OCI-M1 (cell line): Measurements from ENCODE around the gene PTMS.

ENCODE experiments used
- DNase-seq: peaks from one replicate; lab custom pipeline; 2025; lab: John Stamatoyannopoulos, UW

PTMS gene

DNA sequence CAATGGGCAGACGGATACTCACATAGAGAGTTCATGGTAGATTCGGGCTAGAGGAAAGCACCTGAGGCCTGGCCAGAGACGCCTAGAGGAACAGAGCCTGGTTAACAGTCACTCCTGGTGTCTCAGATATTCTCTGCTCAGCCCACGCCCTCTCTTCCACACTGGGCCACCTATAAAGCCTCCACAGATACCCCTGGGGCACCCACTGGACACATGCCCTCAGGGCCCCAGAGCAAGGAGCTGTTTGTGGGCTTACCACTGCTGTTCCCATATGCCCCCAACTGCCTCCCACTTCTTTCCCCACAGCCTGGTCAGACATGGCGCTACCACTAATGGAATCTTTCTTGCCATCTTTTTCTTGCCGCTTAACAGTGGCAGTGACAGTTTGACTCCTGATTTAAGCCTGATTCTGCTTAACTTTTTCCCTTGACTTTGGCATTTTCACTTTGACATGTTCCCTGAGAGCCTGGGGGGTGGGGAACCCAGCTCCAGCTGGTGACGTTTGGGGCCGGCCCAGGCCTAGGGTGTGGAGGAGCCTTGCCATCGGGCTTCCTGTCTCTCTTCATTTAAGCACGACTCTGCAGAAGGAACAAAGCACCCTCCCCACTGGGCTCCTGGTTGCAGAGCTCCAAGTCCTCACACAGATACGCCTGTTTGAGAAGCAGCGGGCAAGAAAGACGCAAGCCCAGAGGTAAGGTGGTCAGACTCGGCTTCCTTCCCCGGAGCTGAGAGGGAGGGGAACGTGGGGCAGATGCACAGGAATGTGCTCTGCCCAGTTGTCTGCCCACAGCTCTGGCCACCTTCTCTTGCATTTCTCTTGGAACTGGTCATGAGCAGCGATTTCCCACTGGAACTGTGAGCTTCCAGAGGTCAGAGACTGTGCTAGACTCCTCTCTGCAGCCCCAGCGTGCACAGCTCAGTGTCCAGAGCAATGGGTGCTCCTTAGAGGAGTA lies 23.1 kb downstream of the PTMS start, which contains the start of gene CD4:
Gene CD4 (plus strand): TSS at position 557 of the 953 bp plus-strand sequence. CDS start 10,611 bp downstream, outside the sequence.
- DNase-seq: peak; percentile 72

GRCh38 chr12:6790496-6791150 lies 24.5 kb downstream of the PTMS start:
- DNase-seq: peak; percentile 50

DNA sequence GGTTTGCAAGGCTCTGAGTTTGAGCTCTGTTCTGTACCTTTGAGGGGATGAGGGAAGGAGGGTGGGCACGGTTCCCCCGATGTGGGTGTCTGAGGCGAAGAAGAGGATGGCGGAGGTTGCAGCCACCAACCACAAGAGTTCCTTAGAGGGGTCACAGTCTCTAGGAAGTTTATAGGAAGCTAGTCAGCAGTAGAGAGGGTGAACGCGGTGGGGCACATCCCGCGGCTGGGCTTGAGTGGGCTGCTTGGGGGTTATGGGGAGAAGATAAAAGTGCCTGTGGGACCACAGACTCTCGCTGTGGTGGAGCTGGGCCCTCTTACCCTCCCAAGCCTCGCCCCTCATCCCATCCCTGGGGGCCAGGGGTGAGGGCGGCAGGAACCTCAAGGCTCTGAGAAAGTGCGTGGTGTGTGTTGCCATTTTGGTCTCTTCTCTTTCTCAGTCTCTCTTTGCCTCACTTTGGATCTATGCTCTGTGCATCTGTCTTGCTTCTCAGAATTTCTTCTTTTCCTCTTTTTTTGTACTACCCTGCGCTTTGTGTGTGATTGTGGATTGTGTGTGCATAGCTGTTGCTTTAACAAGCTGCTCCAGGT lies 25.9 kb downstream of the PTMS start:
- no peak for DNase-seq

DNA sequence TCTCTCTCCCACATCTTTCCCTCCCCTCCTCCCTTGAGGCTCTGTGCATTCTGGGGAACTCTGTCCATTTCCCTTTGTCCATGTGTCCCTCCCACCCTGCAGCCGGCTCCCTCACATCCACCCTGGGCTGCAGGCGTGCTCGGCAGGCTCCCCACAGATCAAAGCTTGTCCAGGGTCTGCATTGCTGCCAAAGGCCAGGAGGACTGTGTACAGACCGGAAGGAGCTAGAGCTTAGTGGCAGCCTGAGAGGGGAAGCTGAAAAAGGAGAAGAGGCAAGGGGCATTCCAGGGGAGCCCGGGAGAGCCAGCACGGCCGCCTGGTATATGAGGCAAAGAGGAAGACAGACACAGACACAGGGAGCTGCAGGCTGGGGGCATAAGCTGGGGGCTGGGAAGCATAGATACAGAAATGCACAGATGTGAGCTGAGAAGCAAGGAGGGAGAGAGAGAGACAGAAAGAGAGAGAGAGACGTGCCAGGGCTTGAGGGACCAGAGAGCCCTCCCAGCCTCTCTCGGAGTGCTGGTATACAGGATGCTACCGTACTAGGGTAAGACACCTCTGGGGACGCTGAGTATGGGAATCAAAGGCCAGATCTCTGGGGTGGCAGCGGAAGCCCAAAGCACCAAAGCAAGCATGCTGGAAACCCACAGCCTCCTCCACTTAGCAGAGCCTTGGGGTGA lies 26.5 kb downstream of the PTMS start:
- DNase-seq: peak; percentile 19

- DNase-seq: no peak
These were observed 28.9 kb downstream of the PTMS start for GRCh38 chr12:6795088-6795487.

GRCh38 chr12:6796576-6796975 lies 30.4 kb downstream of the PTMS start:
- DNase-seq: no peak

- no peak for DNase-seq
These were observed 33.0 kb downstream of the PTMS start for GRCh38 chr12:6799147-6799546.

DNA sequence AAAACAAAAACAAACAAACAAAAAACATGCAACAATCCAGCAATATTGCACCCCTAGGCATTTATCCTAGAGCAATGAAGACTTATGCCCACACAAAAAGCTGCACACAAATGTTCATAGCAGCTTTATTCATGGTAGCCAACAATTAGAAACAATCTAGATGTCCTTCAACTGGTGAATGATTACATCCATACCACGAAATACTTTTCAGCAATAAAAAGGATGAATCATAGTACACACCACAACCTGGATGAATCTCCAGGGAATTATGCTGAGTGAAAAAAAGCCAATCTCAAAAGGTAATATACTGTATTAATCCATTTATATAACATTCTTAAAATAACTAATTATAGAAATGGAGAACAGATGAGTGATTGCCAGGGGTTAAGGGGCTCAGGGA lies 41.0 kb downstream of the PTMS start:
- DNase-seq: no peak

GRCh38 chr12:6809056-6809455 lies 42.9 kb downstream of the PTMS start:
- DNase-seq: no peak

DNA sequence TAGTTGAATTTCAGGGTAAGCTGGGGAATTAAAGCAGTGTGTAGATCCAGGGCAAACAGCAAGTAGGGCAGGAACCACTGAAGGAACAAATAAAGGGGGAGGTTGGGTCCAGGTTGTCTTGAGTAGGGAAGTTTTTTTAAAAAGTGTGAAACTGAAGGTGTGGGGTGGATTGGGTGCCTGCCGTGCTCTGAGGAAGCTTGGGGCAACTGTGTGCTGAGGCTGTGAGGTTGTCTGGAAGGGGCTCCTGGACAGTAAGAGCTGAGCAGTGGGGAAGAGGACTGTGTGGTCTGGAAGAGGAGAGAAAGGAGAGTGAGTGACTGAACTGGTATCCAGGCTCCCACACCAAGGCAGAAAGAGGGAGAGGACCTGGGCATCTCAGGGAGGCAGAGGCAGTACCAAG lies 44.6 kb downstream of the PTMS start:
- DNase-seq: no peak

GRCh38 chr12:6813363-6813762 lies 47.2 kb downstream of the PTMS start:
- DNase-seq: no peak

GRCh38 chr12:6816598-6816997 lies 50.4 kb downstream of the PTMS start:
- no peak for DNase-seq

GRCh38 chr12:6817098-6817497 lies 50.9 kb downstream of the PTMS start:
- no peak for DNase-seq

DNA sequence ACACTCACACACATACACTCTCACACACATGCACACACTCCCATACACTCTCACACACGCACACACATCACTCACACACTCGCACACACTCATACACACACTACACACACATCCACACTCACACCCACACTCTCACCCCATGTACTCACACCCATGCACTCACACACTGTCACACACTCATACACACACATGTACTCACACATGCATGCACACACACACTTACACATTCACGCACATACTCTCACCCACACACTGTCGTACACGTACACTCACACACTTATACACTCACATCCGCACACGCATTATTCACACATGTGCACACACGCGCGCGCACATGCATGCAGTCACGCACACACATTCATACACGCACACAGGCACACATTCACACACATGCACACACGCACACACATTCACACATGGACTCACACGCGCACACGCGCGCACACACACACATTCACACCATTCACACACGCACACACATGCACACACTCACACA lies 51.5 kb downstream of the PTMS start:
- no peak for DNase-seq

DNA sequence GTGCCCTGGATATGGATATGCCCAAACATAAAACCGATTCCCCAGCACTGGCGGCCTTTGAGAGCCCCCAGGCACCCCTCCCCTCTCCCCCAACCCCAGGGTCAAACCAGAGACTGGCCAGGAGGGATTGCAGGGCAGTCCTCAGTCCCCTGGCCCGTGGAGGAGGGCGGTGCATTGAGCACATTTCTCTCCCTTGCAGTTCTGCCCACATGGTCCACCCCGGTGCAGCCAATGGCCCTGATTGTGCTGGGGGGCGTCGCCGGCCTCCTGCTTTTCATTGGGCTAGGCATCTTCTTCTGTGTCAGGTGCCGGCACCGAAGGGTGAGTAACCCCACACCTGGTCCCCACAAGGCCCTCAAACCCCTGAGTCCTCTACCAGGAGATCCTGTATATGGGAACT lies 52.1 kb downstream of the PTMS start:
- no peak for DNase-seq

GRCh38 chr12:6818645-6819044 lies 52.5 kb downstream of the PTMS start:
- no peak for DNase-seq

DNA sequence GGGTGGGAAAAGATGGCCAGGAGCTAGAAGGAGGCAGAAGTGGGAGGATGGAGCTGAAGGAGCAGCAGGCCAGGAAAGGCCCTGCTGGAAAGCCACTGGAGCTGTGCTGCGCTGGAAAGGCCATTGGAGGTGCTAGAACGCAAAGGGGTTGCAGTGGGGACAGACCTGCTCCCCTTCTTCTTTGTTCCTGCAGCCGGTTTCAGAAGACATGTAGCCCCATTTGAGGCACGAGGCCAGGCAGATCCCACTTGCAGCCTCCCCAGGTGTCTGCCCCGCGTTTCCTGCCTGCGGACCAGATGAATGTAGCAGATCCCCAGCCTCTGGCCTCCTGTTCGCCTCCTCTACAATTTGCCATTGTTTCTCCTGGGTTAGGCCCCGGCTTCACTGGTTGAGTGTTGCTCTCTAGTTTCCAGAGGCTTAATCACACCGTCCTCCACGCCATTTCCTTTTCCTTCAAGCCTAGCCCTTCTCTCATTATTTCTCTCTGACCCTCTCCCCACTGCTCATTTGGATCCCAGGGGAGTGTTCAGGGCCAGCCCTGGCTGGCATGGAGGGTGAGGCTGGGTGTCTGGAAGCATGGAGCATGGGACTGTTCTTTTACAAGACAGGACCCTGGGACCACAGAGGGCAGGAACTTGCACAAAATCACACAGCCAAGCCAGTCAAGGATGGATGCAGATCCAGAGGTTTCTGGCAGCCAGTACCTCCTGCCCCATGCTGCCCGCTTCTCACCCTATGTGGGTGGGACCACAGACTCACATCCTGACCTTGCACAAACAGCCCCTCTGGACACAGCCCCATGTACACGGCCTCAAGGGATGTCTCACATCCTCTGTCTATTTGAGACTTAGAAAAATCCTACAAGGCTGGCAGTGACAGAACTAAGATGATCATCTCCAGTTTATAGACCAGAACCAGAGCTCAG lies 53.2 kb downstream of the PTMS start:
- DNase-seq: no peak

DNA sequence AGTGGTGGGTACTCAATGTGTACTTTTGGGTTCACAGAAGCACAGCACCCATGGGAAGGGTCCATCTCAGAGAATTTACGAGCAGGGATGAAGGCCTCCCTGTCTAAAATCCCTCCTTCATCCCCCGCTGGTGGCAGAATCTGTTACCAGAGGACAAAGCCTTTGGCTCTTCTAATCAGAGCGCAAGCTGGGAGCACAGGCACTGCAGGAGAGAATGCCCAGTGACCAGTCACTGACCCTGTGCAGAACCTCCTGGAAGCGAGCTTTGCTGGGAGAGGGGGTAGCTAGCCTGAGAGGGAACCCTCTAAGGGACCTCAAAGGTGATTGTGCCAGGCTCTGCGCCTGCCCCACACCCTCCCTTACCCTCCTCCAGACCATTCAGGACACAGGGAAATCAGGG lies 54.0 kb downstream of the PTMS start:
- no peak for DNase-seq
